NCI-H1436 treated with DMSO at 0.1 percent for 48 hours (cell line): ENCODE measurements around the gene SLC19A1.

Experiments
- DNase-seq: peaks from one replicate; lab custom pipeline; 2025; lab: John Stamatoyannopoulos, UW

Gene SLC19A1

GRCh38 chr21:45478115-45478801 is 64.0 kb downstream of the SLC19A1 start:
- DNase-seq, result no peak

GRCh38 chr21:45477176-45478114 is 64.8 kb downstream of the SLC19A1 start:
- DNase-seq, result no peak

GRCh38 chr21:45476582-45476981 is 65.7 kb downstream of the SLC19A1 start:
- DNase-seq, result no peak

- DNase-seq, result no peak
These were observed 66.3 kb downstream of the SLC19A1 start for GRCh38 chr21:45475797-45476570.

GRCh38 chr21:45475004-45475685 is 67.1 kb downstream of the SLC19A1 start:
- no peak for DNase-seq

- DNase-seq, result no peak
These were observed 67.8 kb downstream of the SLC19A1 start for GRCh38 chr21:45474323-45474950.

- DNase-seq, result no peak
These were observed 68.5 kb downstream of the SLC19A1 start for GRCh38 chr21:45473496-45474322.

GRCh38 chr21:45472445-45473365 is 69.5 kb downstream of the SLC19A1 start:
- no peak for DNase-seq

- DNase-seq, result no peak
These were observed 70.6 kb downstream of the SLC19A1 start for GRCh38 chr21:45471525-45472221.

- DNase-seq, result no peak
These were observed 71.3 kb downstream of the SLC19A1 start for GRCh38 chr21:45470773-45471524.

GRCh38 chr21:45470087-45470515 is 72.1 kb downstream of the SLC19A1 start:
- DNase-seq, result no peak

GRCh38 chr21:45469273-45470086 is 72.8 kb downstream of the SLC19A1 start:
- DNase-seq, result no peak

GRCh38 chr21:45468971-45469272 is 73.3 kb downstream of the SLC19A1 start:
- no peak for DNase-seq

GRCh38 chr21:45468051-45468970 is 73.9 kb downstream of the SLC19A1 start:
- DNase-seq, result no peak

- DNase-seq, result no peak
These were observed 74.9 kb downstream of the SLC19A1 start for GRCh38 chr21:45467221-45467779.
